Amniotic epithelial cell (primary cell): ENCODE data around the gene ABCC4.
A peak's percentile ranks its signal among the peaks of the same experiment; 100 is the strongest.

Source experiments
- DNase-seq: peaks from one replicate; pipeline ENCODE4 v3.0.0-alpha.2; 2010; ENCODE audit warnings: low read depth

Gene ABCC4

GRCh38 chr13:95301183-95301967 is at the start of gene ABCC4:
ABCC4 (minus strand) TSS chr13:95301451; CDS start chr13:95301314, 137 bp downstream.
- peak; percentile 56 for DNase-seq

- peak; percentile 73 for DNase-seq
Measured at GRCh38 chr13:95349267-95349666, 48.0 kb upstream of the ABCC4 start.

- DNase-seq: peak; percentile 15
Measured at GRCh38 chr13:95343944-95344343, 42.7 kb upstream of the ABCC4 start.

DNA sequence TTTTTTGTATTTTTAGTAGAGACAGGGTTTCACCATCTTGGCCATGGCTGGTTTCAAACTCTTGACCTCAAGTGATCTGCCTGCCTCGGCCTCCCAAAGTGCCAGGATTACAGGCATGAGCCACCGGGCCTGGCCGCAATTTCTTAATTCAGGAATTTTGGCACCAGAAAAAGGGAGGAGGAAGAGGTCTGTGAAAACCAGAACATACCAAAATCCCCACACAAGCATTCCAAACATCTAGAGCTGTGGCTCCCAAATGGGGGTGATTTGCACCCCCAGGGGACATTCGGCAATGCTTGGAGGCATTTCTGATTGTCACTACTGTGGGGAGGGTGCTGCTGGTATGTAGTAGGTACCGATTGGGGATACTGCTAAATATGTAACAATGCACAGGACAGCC is 40.2 kb upstream of the ABCC4 start:
- no peak for DNase-seq

DNA sequence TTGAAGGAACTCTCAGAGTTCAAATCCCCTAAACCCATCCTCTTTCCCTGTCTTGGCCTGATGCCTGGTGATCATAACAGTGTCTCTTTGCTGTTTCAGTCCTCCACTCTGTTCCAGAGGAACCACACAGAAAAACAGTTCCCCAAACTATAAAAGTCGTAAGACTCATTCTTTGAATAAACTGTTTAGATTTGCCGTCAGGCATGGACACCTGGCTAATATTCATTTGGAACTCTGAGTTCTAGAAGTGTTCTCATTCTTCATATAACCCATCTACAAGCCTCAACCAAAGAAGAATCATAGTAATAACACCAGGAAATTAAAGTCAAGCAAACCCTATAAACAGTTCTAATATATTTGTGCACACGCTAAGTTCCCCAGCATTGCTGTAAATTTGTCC is 37.7 kb upstream of the ABCC4 start:
- DNase-seq: no peak

DNA sequence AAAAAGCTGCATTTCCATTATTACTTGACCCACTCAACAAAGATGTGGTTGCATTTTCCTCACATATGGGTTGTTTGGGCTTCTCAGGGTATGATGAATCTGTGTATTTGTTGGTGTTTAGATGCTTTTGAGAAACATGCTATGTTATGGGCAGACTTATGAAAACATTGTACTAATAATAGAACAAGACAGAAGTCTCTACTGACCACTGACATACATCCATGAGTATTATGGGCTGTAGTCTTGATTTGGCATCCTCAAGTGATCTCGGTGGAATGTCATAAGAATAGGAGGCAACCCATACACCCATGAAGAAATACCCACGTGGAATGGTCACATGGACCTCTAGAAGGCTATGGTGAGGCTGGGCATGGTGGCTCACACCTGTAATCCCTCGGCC is 36.3 kb upstream of the ABCC4 start:
- peak; percentile 17 for DNase-seq

DNA sequence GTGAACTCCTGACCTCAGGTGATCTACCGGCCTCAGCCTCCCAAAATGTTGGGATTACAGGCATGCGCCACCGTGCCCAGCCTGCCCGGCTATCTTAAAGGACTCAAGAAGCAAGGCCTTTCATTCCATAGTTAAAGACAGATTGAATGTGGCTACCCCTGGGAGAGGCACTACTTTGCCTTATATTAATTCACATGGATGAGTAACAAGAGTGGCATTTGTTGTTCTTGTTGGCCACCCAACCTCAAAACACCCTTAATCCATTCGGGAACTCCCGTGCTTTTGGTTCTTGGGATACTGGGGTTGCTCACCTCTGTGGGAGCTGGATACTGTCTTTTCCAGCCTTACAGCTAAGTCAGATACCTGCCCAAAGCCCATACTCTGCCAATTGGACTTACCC is 34.4 kb upstream of the ABCC4 start:
- DNase-seq: peak; percentile 82

GRCh38 chr13:95328386-95328785 is 27.1 kb upstream of the ABCC4 start:
- no peak for DNase-seq

DNA sequence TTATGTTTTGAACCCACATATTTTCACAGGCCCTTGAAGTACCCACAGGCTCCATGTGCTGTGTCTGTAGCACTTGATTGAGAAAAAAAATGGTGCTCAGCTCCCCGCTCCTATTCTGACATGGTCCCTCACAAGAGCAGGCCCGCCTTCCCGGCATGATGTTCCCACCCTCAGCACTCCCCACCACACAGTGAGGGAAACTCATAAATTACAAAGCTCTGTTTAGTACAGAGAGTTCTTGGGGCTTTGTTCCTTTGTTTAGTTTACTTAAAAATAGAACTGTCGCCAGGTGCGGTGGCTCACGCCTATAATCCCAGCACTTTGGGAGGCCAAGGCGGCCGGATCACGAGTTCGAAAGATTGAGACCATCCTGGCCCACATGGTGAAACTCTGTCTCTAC is 25.9 kb upstream of the ABCC4 start:
- no peak for DNase-seq

GRCh38 chr13:95326695-95327094 is 25.4 kb upstream of the ABCC4 start:
- DNase-seq: no peak

- no peak for DNase-seq
Measured at GRCh38 chr13:95325485-95325884, 24.2 kb upstream of the ABCC4 start.

GRCh38 chr13:95323930-95324662 is 22.8 kb upstream of the ABCC4 start:
- DNase-seq: no peak

GRCh38 chr13:95319551-95320274 is 18.5 kb upstream of the ABCC4 start:
- DNase-seq: no peak

DNA sequence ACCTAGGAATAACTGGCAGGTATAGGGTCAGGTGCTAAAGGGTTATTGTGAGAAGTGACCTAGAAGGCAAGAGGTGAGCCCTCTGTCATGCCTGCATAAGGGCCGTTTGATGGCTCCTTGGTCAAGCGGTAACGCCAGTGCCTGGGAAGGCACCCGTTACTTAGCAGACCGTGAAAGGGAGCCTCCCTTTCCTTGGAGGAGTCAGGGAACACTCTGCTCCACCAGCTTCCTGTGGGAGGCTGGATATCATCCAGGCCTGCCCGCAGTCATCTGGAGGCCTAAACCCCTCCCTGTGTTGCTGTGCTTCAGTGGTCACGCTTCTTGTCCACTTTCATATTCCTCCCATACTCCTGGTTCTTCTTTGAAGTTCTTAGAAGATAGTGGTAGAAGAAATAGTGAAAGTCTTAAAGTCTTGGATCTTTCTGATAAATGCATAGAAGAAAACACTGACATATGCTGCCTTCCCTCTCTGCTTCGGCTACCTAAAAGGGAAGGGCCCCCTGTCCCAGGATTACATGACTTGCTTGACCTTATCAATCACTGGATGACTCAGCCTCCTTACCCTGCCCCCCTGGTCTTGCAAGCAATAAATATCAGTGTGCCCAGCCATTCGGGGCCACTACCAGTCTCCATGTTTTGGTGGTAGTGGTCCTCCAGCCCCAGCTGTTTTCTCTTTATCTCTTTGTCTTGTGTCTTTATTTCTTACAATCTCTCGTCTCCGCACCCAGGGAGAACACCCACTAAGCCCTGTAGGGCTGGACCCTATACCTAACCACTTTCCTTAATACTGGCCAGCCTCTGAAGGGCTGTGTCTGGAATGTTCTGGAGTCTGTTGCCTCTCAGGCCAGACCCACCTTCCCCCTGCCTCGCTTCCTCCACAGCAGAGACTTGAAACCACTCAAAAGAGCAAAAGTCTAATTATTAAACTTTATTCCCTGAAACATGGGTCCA is 16.1 kb upstream of the ABCC4 start:
- DNase-seq: peak; percentile 94

- DNase-seq: no peak
Measured at GRCh38 chr13:95315752-95316151, 14.5 kb upstream of the ABCC4 start.

- no peak for DNase-seq
Measured at GRCh38 chr13:95307507-95307906, 6.3 kb upstream of the ABCC4 start.

DNA sequence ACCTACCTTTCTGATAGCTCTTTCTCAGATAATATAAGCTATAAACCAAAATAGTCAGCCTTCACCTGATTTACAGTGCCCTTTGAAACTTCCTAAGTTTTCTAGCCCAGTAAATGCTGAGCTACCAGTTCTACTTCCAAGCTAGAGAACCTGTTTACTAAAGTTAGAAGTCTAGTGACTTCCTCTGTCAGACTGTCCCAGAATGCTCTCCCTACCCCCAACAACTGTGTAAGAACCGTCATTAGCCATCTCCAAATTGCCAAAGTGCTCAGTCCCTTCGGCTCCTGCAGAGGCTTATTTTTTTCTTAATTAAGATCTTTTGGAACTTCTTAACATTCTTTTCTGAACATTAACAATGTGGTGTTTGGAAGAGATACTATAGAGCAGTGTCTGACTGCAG is 3.2 kb upstream of the ABCC4 start:
- no peak for DNase-seq

DNA sequence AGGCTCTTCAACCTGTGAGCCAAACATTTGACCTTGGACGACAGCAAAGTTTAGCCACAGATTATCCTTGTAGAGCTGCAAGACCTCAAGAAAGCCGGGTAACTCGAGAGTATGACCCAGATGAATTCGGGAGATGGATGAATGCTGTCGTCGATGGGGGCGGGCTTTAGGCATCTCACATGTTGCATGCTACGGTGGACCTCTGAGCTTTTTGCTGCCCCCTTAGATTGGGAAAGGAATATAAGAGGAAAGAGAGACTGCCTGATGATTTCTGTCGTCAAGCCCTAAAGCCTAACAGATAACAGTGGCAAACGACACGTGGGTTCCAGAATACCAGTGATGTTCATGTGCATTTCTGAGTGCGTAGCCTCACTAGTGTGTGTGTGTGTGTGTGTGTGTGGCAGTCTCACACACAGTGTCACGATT is 730 bp upstream of the ABCC4 start:
- peak; percentile 41 for DNase-seq

DNA sequence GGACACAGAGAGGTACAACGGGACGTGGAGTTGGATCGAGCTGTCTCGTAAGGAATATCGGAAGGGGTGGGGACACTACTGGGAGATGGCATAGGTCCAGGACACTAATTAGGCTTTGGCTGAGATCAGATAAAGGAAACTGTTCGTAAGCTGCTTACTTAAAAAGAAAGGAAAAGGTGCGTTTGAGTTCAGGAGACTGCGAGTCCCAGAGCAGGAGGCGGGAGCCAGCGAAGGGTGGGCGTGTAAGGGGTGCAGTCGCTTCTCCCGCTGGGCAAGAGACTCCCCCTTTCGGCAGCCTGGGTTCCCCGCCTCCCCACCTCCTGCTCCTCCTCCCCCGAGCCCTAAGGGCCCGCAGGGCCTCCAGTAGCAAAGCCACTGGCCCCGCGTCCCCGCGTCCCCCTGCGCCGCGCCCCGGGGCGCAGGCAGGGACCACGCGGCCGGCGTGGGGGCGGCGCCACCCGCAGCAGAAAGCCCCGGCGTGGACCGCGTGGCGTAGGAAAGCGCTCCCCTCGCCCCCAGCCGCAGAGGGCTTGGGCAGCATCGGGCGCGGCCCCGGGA is 547 bp downstream of the ABCC4 start:
- peak; percentile 11 for DNase-seq

DNA sequence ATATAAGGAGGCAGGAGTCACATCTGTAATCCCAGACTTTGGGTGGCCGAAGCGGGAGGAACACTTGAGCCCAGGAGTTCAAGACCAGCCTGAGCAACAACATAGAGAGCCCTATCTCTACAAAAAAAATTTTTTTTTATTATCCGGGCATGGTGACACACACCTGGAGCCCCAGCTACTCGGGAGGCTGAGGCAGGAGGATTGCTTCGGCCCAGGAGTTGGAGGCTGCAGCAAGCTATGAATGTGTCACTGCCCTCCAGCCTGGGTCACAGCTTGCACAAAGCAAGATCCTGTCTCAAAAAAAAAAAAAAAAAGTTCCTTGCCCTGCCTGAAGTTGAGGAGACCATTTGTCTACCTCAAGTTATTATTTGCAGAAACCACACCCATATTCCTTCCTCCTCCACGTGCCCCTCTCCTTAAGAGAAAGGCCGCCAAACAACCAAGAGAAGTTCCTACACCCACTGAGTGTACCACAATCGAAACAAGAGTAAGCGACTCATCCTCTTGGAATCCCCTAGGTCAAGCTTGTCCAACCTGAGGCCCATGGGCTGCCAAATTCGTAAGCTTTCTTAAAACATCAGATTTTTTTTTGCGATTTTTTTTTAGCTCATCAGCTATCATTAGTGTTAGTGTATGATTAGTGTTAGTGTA is 2.2 kb downstream of the ABCC4 start:
- DNase-seq: peak; percentile 66
